ENCODE measurements around the gene PATE1. TPM values are rescaled to one million over a fixed set of nuclear protein-coding genes. Genes with fewer than 3 reads are reported as not detected.

Gene PATE1
- total RNA-seq, 1 experiment from 2014 or later, result not detected

DNA sequence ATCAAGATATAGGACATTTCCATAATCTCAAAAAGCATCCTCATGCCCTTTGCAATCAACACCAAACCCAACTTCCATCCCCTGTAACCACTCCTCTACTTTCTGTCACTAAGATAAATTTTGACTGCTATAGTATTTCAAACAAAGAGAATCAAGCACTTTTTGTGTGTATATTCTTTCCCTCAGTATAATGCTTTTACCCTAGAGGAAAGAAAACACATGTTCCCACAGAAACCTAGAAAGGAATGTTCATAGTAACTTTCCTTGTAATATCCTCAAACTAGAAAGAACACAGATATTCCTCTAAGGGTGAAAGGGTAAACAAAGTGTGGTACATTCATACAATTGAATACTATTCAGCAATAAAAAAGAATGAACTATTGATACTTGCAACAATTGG is 5.5 kb upstream of the PATE1 start:
- 0 out of 2 replicates have a peak, but pooled peaks cover 1% of the 10 kb centered on the region for H3K27me3 ChIP-seq (replicated peaks; ENCODE audit: control insufficient read depth, insufficient read depth, low read length)
- CTCF ChIA-PET, result no interaction called here
- no peak for DNase-seq
- H3K4me3 ChIP-seq (ENCODE audit: low read depth, low read length), result no peak overlapping the region
- Mint-ChIP-seq H3K4me1 (ENCODE audit: low read depth, unreplicated experiment) (no peaks in the 10 kb centered on the region), H3K27ac (ENCODE audit: unreplicated experiment) (no peak overlapping the region), H3K27me3 (ENCODE audit: insufficient read depth, unreplicated experiment) (peaks cover 12% of the 10 kb centered on the region), H3K36me3 (ENCODE audit: insufficient read depth, unreplicated experiment) (no peaks in the 10 kb centered on the region), H3K4me3 (ENCODE audit: unreplicated experiment) (no peak overlapping the region), H3K9me3 (ENCODE audit: unreplicated experiment) (no peaks in the 10 kb centered on the region)
- H3K4me1 ChIP-seq, result no peaks in the 10 kb centered on the region
- no TSS peak for BruUV-seq (replicated peaks)
- TF ChIP-seq, protein P1, sequence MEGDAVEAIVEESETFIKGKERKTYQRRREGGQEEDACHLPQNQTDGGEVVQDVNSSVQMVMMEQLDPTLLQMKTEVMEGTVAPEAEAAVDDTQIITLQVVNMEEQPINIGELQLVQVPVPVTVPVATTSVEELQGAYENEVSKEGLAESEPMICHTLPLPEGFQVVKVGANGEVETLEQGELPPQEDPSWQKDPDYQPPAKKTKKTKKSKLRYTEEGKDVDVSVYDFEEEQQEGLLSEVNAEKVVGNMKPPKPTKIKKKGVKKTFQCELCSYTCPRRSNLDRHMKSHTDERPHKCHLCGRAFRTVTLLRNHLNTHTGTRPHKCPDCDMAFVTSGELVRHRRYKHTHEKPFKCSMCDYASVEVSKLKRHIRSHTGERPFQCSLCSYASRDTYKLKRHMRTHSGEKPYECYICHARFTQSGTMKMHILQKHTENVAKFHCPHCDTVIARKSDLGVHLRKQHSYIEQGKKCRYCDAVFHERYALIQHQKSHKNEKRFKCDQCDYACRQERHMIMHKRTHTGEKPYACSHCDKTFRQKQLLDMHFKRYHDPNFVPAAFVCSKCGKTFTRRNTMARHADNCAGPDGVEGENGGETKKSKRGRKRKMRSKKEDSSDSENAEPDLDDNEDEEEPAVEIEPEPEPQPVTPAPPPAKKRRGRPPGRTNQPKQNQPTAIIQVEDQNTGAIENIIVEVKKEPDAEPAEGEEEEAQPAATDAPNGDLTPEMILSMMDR (IDR thresholded peaks at IDR 0.05; ENCODE audit: insufficient read depth in 1 of 2, low read depth in 1 of 2, low read length in 1 of 2, severe bottlenecking in 1 of 2, unreplicated experiment in 1 of 2), result no peak
- H3K36me3 ChIP-seq (ENCODE audit: control insufficient read depth, insufficient read depth, low read length), result no peaks in the 10 kb centered on the region
- no peaks in the 10 kb centered on the region for H3K9me3 ChIP-seq
- intact Hi-C loops (cut with micrococcal nuclease; ENCODE audit: unreplicated experiment), result no loop called here
- POLR2A ChIA-PET, result no interaction called here

DNA sequence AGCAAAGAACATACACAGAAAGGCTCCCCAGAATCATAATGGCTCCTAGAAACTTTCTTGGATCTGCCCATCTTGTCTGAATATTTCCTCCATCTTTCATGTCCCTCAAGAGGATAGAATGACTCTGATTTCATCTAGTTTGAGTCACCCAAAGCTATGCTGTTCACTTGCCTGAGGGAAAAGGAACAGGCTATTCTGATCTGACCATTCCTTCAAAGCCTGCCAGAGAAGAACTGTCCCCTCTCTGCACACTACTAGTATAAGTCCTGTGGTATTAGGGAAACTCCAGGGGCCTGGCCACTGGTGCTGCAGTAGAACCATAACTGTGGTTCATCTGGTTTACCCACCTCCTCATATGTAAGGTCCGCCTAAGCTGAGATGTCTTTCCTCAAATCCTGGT is 2.4 kb upstream of the PATE1 start:
- H3K4me3 ChIP-seq (ENCODE audit: low read depth, low read length), result no peak overlapping the region

DNA sequence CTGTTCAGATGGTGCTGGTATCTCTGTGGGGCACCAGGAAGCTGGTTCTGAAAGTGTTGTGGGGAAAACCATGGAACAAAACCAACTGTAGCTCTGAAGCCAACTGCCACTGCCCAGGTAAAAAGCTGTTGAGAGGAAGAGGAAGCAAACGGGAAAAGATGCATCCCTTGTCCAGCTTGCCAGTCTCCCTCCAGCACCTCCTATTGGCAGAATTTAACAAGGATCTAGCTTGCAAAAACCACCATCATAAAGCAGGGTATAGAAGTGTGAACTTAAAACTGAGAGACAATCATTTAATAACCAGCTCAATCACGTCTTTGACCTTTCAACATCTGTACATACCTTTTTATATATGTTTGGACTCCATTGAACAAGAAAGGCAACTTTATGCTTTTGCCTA is 4.5 kb downstream of the PATE1 start:
- no peaks in the 10 kb centered on the region for H3K4me1 ChIP-seq
- H3K36me3 ChIP-seq (ENCODE audit: control insufficient read depth, insufficient read depth, low read length), result no peaks in the 10 kb centered on the region
- CTCF ChIA-PET, result no interaction called here
- peaks cover under 1% of the 10 kb centered on the region for H3K27me3 ChIP-seq (replicated peaks; ENCODE audit: control insufficient read depth, insufficient read depth, low read length)
- H3K4me1 Mint-ChIP-seq (ENCODE audit: low read depth, unreplicated experiment), result no peaks in the 10 kb centered on the region
- no peaks in the 10 kb centered on the region for H3K9me3 Mint-ChIP-seq (ENCODE audit: unreplicated experiment)
- TF ChIP-seq, protein P1 (IDR thresholded peaks at IDR 0.05; ENCODE audit: insufficient read depth in 1 of 2, low read depth in 1 of 2, low read length in 1 of 2, severe bottlenecking in 1 of 2, unreplicated experiment in 1 of 2), result no peak
- no peak for DNase-seq
- H3K9me3 ChIP-seq, result no peaks in the 10 kb centered on the region
- H3K27me3 Mint-ChIP-seq (ENCODE audit: insufficient read depth, unreplicated experiment), result peaks cover 20% of the 10 kb centered on the region
- no peak overlapping the region for H3K4me3 Mint-ChIP-seq (ENCODE audit: unreplicated experiment)
- no peak overlapping the region for H3K4me3 ChIP-seq (ENCODE audit: low read depth, low read length)
- H3K27ac Mint-ChIP-seq (ENCODE audit: unreplicated experiment), result no peak overlapping the region
- intact Hi-C loops (cut with micrococcal nuclease; ENCODE audit: unreplicated experiment), result no loop called here
- no TSS peak for BruUV-seq (replicated peaks)
- POLR2A ChIA-PET, result no interaction called here
- H3K36me3 Mint-ChIP-seq (ENCODE audit: insufficient read depth, unreplicated experiment), result no peaks in the 10 kb centered on the region

More for the DNA sequence above, 2.4 kb upstream of the PATE1 start:
- H3K4me3 Mint-ChIP-seq (ENCODE audit: unreplicated experiment), result no peak overlapping the region
- TF ChIP-seq, protein P1 (IDR thresholded peaks at IDR 0.05; ENCODE audit: insufficient read depth in 1 of 2, low read depth in 1 of 2, low read length in 1 of 2, severe bottlenecking in 1 of 2, unreplicated experiment in 1 of 2), result no peak
- no peaks in the 10 kb centered on the region for H3K36me3 Mint-ChIP-seq (ENCODE audit: insufficient read depth, unreplicated experiment)
- no peaks in the 10 kb centered on the region for H3K4me1 Mint-ChIP-seq (ENCODE audit: low read depth, unreplicated experiment)
- no peaks in the 10 kb centered on the region for H3K4me1 ChIP-seq
- CTCF ChIA-PET, result no interaction called here
- 0 out of 2 replicates have a peak, but pooled peaks cover 2% of the 10 kb centered on the region for H3K27me3 ChIP-seq (replicated peaks; ENCODE audit: control insufficient read depth, insufficient read depth, low read length)
- BruUV-seq (replicated peaks), result no TSS peak
- POLR2A ChIA-PET, result no interaction called here
- intact Hi-C loops (cut with micrococcal nuclease; ENCODE audit: unreplicated experiment), result no loop called here
- H3K9me3 ChIP-seq, result no peaks in the 10 kb centered on the region
- H3K36me3 ChIP-seq (ENCODE audit: control insufficient read depth, insufficient read depth, low read length), result no peaks in the 10 kb centered on the region
- H3K9me3 Mint-ChIP-seq (ENCODE audit: unreplicated experiment), result no peaks in the 10 kb centered on the region
- peaks cover 2% of the 10 kb centered on the region for H3K27me3 Mint-ChIP-seq (ENCODE audit: insufficient read depth, unreplicated experiment)
- H3K27ac Mint-ChIP-seq (ENCODE audit: unreplicated experiment), result no peak overlapping the region
- DNase-seq, result no peak
